Effector CD8-positive, alpha-beta T cell (primary cell): ENCODE measurements around the gene NAALAD2.
"Not testable (repeated sequence)": the region's sequence is repeated elsewhere in the genome, so short reads cannot be mapped to it uniquely, and the experiment has no call there.

Source experiments
- DNase-seq: peaks from one replicate; lab custom pipeline; 2025; lab: John Stamatoyannopoulos, UW
- total RNA-seq, 4 experiments: gene quantifications; one replicate each; lab custom pipeline; 2026; lab: John Stamatoyannopoulos, UW

NAALAD2 gene
- 0 to 0.18 (median 0) reads per million in 4 experiments for total RNA-seq

DNA sequence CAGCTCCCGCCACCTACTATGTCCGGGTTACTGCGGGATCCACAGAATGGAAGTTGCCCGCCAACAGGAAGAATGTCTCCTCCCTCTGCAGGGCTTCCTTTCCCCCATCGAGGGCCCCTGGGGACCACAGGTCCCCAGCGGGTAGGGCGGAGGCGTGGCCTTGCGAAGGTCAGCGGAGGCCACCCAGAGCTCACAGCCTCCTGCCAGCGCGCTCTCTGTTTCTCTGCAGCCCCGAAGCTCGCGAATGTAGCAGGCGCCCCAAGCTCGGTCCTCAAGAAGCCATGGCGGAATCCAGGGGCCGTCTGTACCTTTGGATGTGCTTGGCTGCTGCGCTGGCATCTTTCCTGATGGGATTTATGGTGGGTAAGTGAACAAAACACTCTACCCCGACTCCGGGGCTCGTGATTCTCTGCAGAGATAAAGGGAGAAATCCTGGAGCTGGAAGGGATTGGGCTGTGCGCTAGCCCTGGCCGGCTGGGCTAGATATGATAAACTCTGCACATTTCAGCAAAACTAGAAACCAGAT lies at the start of gene NAALAD2:
TSS of gene NAALAD2 (plus strand) at position 186 of the 526 bp plus-strand sequence. CDS start at position 282, 96 bp downstream.
- no peak for DNase-seq

DNA sequence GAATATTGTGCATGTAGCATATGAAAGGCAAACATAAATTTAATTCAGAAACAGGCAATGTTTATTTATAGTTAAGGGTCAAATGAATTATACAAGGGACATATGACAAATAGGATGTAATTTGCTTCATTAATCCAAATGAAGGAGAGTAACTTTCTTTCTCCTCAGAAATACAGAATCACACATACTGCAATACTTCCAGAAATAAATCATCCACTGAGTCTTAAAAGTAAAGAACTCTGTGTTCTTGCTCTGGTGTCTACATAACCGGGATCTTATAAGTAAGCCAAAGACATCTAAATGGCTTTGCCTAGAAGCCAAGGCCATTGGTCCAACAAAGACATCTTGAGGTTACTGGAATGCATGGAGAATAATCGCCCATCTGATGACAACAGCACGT lies 48.8 kb upstream of the NAALAD2 start, which contains the start of gene UBTFL1:
TSS of gene UBTFL1 (plus strand) at position 301 of the 400 bp plus-strand sequence. CDS start at position 301, 0 bp downstream.
- not testable (repeated sequence) for DNase-seq

DNA sequence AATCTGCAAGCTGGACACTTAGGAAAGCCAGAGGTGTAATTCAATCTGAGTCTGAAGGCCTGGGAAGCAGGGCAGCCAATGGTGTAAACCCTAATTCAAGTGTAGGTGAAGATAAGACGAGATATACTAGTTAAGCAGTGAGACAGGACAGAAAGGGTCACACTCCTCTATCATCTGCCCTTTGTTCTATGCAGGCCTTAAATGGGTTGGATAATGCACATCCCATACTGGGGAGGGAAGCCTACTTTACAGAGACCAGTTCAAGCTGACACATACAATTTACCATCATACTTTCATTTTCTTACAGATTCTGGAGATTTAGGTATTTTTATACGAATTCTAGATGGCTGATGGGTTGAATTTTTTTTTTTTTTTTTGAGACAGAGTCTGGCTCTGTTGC lies 45.7 kb upstream of the NAALAD2 start:
- DNase-seq: not testable (repeated sequence)

DNA sequence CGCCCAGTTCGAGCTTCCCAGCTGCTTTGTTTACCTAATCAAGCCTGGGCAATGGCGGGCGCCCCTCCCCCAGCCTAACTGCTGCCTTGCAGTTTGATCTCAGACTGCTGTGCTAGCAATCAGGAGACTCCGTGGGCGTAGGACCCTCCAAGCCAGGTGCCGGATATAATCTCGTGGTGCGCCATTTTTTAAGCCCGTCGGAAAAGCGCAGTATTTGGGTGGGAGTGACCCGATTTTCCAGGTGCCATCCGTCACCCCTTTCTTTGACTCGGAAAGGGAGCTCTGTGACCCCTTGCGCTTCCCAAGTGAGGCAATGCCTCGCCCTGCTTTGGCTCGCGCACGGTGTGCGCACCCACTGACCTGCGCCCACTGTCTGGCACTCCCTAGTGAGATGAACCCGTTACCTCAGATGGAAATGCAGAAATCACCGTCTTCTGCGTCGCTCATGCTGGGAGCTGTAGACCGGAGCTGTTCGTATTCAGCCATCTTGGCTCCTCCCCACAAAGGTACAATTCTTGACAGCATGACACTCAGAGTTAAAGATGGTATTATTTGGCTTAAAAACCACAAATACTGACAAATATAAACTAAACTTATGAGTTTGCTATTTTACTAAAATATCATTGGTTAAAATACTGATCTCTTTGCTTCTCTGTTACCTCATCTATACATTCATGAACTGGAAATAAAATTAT lies 39.1 kb upstream of the NAALAD2 start:
- DNase-seq: not testable (repeated sequence)

DNA sequence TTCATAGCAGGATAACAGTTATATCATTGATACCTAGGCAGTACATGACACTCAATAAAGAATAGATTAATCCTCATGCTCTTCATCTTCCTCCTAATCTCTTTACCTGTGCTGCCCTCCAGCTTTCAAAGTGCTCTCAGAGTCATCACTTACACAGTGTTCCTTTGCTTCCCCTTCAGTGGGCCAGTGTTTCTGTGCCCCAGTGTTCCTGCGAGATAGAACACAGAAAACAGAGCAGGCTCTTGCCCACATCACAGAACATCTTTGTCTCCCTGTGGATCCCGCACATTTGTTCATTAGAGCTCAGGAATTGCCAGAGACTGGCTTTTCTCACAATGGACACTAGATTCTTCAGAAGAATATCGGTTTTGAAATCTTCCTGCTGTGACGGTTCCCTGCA lies 36.2 kb upstream of the NAALAD2 start:
- not testable (repeated sequence) for DNase-seq

DNA sequence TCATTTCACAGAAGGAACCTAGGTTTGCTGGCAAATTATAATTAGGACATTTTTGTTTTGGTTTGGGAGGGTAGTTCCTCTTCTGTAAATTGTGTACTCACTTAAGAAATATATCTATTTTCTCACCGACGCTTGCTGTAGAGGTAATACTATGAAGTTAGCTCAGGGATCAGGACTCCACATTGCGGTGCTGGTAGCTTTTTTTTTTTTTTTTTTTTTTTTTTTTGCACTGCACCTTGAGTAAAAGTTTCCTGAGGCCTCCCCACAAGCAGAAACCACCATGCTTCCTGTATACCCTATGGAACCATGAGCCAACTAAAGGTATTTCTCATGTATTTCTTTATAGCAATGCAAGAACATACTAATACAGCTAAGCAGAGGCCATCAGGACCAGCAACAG lies 34.0 kb upstream of the NAALAD2 start:
- DNase-seq: no peak

DNA sequence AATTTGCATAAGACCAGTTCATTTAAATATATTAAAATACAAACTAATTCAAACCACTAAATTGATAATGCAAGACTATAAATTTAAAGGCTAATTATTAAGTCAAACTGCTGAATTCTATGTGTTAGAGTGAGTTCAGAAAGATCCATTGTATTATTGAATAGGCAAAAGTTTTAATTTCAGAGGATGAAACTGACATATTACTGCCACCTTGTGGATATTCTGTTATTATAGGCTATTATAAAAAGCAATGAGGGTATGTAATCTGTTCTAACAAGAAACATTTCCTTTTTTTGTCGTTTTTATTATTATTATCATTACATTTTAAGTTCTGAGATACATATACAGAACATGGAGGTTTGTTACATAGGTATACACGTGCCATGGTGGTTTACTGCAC lies 20.9 kb upstream of the NAALAD2 start:
- DNase-seq: no peak

DNA sequence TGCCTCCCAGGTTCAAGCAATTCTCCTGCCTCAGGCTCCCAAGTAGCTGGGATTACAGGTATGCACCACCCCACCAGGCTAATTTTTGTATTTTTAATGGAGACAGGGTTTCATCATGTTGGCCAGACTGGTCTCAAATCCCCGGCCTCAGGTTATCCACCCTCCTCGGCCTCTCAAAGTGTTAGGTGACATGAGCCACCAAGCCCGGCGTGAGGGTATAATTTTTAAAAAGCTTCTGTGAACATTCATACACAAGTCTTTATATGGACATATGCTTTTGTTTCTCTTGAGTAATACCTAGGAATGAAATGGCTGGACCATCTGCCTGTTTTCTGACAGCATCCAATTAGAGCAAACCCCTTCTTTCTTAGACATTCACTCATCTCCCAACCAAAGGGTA lies 14.3 kb upstream of the NAALAD2 start:
- no peak for DNase-seq

DNA sequence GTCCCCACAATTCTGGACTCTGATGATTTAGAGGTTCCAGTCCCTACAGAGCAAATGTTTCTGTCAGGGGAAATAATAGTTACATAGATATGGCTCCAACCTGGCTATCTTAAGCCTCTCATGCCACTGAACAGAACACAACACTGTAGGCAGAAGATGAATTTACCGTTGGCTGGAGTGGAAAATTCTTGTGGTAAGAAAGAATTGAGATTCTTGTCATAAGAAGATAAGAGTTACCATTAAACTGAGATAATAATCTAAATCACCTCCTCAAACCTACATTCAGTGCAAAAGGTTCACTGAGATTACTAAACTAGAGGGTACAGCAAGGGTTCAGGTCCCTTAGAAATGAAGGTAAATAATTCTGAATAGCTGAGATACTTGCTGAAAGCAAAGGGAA lies 10.1 kb upstream of the NAALAD2 start:
- no peak for DNase-seq

DNA sequence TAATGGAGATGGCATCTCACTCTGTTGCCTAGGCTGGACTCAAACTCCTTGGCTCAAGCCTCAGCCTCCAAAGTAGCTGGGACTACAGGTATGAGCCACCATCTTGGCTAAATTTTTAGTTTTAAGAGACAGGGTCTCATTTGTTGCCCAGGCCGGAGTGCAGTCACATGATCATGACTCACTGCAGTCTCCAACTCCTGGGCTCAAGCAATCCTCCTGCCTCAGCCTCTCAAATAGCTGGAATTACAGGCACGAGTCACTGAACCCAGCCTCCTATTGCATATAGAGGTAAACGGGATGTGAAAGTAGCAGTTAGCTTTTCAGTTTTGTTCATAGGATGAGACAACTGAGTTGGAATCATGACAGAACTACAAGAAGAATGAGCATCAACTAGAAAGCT lies 9.5 kb upstream of the NAALAD2 start:
- DNase-seq: no peak

DNA sequence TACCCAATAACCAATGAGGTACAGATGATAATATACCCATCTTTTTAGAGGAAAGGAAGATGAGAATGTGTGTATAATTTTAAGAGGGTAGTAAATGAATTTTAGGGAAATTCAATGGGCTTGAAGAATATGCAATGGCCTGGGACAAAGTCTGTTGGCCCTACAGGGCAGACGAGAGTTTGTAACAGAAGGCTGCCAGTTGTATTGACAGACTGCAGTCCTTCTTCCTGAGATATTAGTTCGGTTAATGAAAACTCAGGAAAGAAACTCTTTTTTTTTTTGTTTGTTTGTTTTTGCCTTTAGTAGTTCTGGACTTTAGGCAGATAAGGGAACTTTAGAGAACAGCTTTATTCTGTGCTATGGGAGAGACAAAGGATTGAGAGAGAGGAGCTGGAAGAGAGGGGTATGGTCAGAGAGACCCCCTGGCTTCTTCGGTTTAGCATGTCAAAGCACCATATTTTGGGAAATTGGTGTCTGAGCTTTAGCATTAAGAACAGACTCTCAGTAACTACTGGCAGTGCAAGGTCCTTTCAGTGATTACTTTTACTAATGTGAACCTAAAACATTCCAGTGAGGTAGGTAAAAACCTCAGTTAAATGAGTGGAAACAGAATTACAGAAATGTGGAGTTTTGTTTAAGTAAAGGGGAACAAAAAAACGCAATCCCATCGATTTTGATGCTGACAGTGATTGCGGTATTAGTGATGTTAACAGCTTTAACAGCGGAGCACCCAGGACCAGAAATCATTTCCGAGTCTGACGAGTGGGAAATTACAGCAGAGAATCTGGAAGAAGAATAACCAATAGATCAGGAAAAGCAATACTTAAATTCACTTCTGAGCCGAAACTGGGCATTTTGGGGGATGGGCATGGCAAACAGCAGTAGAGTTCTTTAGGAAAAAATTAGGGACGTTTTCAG lies 644 bp upstream of the NAALAD2 start:
- DNase-seq: no peak

DNA sequence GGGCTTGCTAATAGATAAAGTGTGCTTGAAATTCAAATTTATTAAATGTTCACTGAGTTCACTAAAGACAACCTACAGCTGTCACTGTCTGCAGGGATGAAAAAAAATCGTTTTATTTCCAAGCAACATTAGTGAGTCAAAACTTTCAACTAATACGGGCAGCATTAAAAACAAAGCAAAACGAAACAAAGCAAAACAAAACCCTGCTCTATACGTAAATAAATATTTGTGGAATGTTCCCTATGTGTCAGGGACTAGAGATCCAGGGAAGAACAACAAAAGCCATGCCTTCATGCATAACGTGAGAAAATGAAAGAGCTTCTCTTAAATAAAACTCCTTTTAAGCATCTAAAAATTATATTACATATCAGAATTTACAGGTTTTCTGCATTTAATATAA lies 553 bp downstream of the NAALAD2 start:
- DNase-seq: no peak

DNA sequence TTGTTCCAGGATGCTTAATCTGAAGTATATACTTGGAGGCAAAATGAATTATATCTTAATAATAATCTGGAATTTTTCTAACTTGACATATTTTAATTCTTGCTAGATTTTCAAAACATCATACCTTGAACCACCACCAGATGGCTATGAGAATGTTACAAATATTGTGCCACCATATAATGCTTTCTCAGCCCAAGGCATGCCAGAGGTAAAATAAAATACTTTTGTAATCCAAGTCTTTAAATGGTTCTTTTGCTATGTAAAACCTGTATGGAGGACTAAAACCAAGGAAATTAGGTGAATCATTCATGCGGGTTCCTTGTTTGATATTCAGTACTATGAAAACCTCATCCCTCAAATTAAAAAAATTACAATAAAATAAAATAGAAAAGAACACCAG lies 14.4 kb downstream of the NAALAD2 start:
- no peak for DNase-seq

DNA sequence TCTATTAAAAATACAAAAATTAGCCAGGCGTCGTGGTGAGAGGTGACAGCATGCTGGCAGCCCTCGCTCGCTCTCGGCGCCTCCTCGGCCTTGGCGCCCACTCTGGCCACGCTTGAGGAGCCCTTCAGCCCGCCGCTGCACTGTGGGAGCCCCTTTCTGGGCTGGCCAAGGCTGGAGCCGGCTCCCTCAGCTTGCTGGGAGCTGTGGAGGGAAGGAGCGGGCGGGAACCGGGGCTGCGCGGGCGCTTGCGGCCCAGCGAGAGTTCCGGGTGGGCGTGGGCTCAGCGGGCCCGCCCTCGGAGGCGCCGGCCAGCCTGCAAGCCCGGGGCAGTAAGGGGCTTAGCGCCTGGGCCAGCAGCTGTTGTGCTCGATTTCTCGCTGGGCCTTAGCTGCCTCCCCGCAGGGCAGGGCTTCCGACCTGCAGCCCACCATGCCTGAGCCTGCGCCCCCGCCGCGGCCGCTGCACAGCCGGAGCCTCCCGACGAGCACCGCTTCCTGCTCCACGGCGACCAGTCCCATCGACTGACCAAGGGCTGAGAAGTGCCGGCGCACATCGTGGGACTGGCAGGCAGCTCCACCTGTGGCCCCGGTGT lies 32.6 kb downstream of the NAALAD2 start:
- not testable (repeated sequence) for DNase-seq

DNA sequence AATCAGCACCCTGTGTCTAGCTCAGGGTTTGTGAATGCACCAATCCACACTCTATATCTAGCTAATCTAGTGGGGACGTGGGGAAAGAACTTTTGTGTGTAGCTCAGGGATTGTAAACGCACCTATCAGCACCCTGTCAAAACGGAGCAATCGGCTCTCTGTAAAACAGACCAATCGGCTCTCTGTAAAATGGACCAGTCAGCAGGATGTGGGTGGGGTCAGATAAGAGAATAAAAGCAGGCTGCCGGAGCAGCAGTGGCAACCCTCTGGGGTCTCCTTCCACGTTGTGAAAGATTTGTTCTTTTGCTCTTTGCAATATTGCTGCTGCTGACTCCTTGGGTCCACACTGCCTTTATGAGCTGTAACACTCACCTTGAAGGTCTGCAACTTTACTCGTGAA lies 33.2 kb downstream of the NAALAD2 start:
- not testable (repeated sequence) for DNase-seq

DNA sequence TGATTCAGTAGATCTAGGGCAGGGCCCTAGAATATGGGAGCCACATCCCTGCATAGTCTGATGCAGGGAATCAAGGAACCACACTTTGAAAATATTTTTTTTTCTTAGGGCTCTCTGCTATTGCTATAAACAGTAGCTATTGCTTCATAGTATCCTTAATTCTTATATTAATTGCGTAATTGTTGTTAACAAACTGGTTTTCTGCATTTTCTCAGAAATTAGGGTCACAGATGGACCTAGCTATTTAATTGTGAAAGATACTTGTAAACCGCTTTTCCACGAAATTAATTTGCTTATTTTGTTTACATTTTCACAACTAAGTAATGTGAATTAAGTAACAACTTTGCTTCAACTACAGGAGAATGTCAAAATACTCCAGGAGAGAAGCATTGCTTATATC lies 34.1 kb downstream of the NAALAD2 start:
- DNase-seq: no peak

DNA sequence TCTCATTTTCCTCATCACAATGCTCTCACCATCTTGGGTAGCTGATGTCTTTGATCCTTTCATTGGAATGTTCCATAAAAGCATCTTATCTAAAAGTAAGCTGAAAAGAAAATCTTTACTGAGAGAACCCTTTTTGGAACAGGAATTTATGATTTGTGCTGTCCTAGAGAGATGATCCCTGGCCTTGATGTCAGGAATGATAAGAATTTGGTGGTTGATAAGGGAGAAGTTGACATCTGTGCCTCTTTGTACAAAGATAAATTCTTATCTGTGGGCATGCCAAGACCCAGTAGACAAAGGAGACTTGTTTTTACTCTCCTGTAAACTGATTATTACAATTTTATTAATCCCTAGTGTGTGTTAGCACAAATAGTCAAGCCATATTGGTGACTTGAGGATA lies 36.9 kb downstream of the NAALAD2 start:
- DNase-seq: no peak

DNA sequence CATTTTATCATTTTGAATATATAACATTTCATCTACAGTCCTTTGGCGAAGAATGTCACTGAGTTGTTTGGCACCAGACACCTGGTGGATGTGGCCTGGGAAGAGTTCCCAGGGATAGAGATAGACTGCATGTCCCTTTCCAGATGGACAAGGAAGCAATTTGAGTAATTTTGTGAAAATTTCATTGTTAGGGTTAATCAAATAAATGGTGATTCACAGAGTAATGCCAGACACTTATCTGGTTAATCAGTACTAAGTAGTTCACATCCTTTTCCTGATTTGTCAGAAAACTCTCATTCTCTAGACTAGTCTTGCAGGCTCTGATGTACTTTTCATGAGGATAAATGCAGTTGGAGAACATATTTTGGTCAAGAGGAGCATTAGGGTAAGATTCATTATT lies 41.6 kb downstream of the NAALAD2 start:
- no peak for DNase-seq

DNA sequence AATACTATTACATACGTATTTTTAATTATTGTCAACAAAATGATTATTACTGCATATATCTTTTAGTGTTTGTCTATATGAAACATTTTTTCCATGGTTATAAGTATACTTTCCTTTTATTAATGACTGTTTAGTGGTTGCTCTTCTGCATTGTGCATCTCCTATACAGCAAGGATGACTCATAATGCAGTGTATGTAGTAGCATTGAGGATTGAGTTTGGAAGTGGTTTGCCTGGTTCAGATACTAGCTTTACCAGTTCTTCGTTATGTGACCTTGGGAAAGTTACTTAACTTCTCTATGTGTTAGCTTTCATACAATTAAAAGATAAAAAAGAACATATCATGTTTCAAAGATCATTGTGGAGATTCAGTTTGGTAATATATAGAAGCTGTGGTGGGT lies 44.3 kb downstream of the NAALAD2 start:
- DNase-seq: no peak

DNA sequence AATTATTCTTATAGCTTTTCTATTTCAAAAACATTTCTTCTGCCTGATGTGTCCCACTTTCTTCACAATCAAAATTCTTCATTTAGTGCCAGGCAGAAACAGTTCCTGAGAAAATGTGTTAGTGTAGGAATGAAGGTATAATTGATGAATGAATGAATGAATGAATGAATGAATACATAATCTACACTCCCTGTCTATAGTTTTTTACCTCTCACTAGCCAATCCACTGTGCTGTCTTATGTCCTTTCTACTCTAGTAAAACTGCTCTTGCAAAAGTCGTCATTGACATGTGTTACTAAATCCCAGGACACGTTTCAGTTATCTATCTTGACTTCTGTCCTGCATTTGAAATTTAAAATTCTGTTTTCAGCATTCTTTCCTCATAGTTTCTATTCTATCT lies 45.5 kb downstream of the NAALAD2 start:
- DNase-seq: no peak

DNA sequence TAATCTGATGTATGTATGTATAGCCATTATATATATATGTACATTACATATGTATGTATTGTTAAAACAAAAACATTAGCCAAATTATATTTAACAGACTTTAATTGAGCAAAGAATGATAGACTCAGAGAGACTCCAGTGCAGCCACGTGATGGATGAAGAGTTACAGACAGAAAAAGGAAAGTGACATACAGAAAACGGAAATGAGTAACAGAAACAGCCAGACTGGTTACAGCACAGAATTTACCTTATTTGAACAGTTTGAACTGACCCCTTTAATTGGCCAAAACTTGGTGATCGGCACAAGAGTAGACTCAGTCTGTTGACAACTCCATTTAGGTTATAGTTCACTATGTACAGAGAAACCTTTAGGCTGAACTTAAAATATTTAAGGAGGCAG lies 53.4 kb downstream of the NAALAD2 start:
- no peak for DNase-seq

DNA sequence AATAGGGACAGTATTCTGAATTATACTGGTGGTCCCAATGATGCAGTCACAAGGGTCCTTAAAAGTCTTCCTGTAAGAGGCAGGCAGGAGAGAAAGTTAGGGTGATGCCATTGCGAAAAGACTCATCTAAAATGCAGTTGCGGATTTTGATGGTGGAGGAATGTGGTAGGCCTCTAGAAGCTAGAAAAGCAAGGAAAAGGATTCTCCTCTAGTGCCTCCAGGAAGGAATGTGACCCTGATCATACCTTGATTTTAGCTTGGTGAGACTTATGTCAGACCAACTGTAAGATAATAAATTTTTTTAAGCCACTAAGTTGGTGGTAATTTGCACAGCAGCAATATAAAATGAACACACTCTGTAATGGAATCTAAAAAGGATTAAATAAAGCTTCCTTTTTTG lies 54.5 kb downstream of the NAALAD2 start:
- no peak for DNase-seq
